ENCODE data around the gene KIF2C. TPM values are rescaled to one million over a fixed set of nuclear protein-coding genes. Genes with fewer than 3 reads are reported as not detected.

The KIF2C gene
- polyA plus RNA-seq, 1 of the 3 experiments (the other 2 are of a cell fraction) = 20.7 TPM

DNA sequence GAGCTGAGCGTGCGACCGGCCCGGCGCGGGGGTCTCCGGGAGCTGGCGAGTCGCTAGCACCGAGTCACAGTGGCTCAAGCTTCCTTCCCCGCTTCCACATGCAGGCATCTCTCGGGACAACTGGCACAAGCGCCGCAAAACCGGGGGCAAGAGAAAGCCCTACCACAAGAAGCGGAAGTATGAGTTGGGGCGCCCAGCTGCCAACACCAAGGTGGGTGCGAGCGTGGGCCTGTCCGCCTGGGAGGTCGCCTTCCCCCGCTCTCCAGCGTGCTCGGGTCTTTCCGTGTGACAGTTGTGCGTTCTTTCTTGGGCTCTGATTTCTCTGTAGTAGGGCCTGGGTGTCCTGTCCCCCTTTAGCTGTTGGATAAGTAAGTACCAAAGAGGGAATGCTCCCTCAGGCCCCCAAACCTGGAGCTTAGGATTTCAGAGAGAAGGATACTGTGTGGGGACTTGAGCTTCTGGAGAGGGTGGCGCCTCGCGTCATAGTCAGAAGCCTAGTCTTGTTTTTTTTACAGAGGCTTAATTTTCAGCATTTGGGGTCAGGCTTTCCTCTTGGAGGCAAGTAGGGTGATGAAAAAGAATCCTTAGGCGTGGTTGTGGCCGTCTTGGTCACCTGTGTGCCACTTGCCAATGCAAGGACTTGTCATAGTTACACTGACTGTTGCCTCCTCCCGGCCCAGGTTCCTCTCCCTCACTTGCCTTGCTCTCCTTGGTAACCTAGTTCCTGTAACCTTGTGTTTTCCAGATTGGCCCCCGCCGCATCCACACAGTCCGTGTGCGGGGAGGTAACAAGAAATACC is 36.5 kb downstream of the KIF2C start:
- peaks cover 59% of the 10 kb centered on the region for H3F3A ChIP-seq (replicated peaks; ENCODE audit: insufficient read depth)
- H3K27me3 ChIP-seq (ENCODE audit: insufficient read depth) = no peaks in the 10 kb centered on the region
- no peak for DNase-seq
- WGBS (ENCODE audit: low lambda C conversion rate) = under 1% methylated on average over 15 of the region's 36 CpGs
- ChIA-PET CTCF (interaction anchor here (1.1 to 2.7 kb wide), 8 partner anchors 8 to 45 kb away, joined by 3 to 16 read pairs (median 4); partner anchors contain the start of genes BTBD19, PLK3 and RNU5D-1), POLR2A (interaction anchor here (0.6 to 2.5 kb wide), 23 partner anchors 8 to 564 kb away, joined by 3 to 22 read pairs (median 6); partner anchors contain the start of genes ARMH1, BEST4, BTBD19 and EIF2B3)
- no peaks in the 10 kb centered on the region for H3K9me2 ChIP-seq
- peak overlapping the region; percentile 98 for H3K4me2 ChIP-seq
- H3K27ac ChIP-seq (ENCODE audit: low read depth in 2 of 2, low read length in 1 of 2) = peak overlapping the region; percentile 84 to 87
- H3K9me3 ChIP-seq = no peaks in the 10 kb centered on the region
- no peak overlapping the region for H2AFZ ChIP-seq (ENCODE audit: low read depth)
- H3K36me3 ChIP-seq (replicated peaks in 1 of 2; ENCODE audit: control insufficient read depth in 1 of 2, insufficient read depth in 2 of 2, low read length in 1 of 2) = peaks cover 22 to 52% of the 10 kb centered on the region in 2 experiments
- peaks cover 14 to 16% of the 10 kb centered on the region in 2 experiments; a peak in 3 of 4 replicates for H3K4me1 ChIP-seq (ENCODE audit: control insufficient read depth in 1 of 2, insufficient read depth in 2 of 2, low read depth in 1 of 2, low read length in 1 of 2)
- H4K20me1 ChIP-seq (ENCODE audit: insufficient read depth) = peaks cover 41% of the 10 kb centered on the region
- TF ChIP-seq USF1 (IDR thresholded peaks at IDR 0.05; ENCODE audit: borderline replicate concordance, low read depth) (no peak), POLR2AphosphoS5 (IDR thresholded peaks at IDR 0.05; ENCODE audit: low read depth, low read length) (no peak), RFX5 (IDR thresholded peaks at IDR 0.05; ENCODE audit: low read length) (no peak), FOXJ3 (CRISPR knock-in tag; IDR thresholded peaks at IDR 0.05) (no peak), RAD21 (IDR thresholded peaks at IDR 0.05; ENCODE audit: low read length) (no peak), TAF1 (IDR thresholded peaks at IDR 0.05; ENCODE audit: borderline replicate concordance, low read depth, low read length) (no peak), GABPA (IDR thresholded peaks at IDR 0.05; ENCODE audit: low read depth) (no peak), EP300 (IDR thresholded peaks at IDR 0.05; ENCODE audit: borderline replicate concordance in 1 of 2, low read depth in 1 of 2, low read length in 1 of 2) (no peak), ELF1 (IDR thresholded peaks at IDR 0.05) (no peak), REST (IDR thresholded peaks at IDR 0.05; ENCODE audit: low read depth, low read length) (no peak), SMC3 (IDR thresholded peaks at IDR 0.05; ENCODE audit: low read depth, low read length) (no peak), MEF2A (IDR thresholded peaks at IDR 0.05; ENCODE audit: borderline replicate concordance, low read depth) (no peak), RXRA (IDR thresholded peaks at IDR 0.05; ENCODE audit: borderline replicate concordance, low read depth) (no peak), ZBTB33 (IDR thresholded peaks at IDR 0.05; ENCODE audit: borderline replicate concordance, low read depth) (no peak), MXI1 (IDR thresholded peaks at IDR 0.05; ENCODE audit: low read depth, low read length) (no peak), JUND (IDR thresholded peaks at IDR 0.05) (no peak), YY1 (IDR thresholded peaks at IDR 0.05; ENCODE audit: low read depth) (no peak), TEAD4 (IDR thresholded peaks at IDR 0.05; ENCODE audit: borderline replicate concordance, insufficient read depth) (no peak)
- TF ChIP-seq, protein P1, sequence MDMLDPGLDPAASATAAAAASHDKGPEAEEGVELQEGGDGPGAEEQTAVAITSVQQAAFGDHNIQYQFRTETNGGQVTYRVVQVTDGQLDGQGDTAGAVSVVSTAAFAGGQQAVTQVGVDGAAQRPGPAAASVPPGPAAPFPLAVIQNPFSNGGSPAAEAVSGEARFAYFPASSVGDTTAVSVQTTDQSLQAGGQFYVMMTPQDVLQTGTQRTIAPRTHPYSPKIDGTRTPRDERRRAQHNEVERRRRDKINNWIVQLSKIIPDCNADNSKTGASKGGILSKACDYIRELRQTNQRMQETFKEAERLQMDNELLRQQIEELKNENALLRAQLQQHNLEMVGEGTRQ (IDR thresholded peaks at IDR 0.05; ENCODE audit: borderline replicate concordance, low read depth, low read length) = no peak
- H3K9ac ChIP-seq = peak overlapping the region; percentile 93
- H3K4me3 ChIP-seq (ENCODE audit: low read depth in 2 of 2, low read length in 1 of 2) = peak overlapping the region; percentile 54 to 79
- H3K79me2 ChIP-seq (ENCODE audit: insufficient read depth) = peaks cover 56% of the 10 kb centered on the region
